Cardiac muscle cell (in vitro differentiated cells and primary cell): ENCODE data around the gene NOTCH4. TPM values are rescaled to one million over a fixed set of nuclear protein-coding genes. Genes with fewer than 3 reads are reported as not detected.
A peak's percentile ranks its signal among the peaks of the same experiment; 100 is the strongest.
"Not testable (repeated sequence)": the region's sequence is repeated elsewhere in the genome, so short reads cannot be mapped to it uniquely, and the experiment has no call there.

ENCODE experiments used
- DNase-seq, 2 donors: peaks; one replicate each; pipeline versions ENCODE4 v3.0.0 to v3.0.0-alpha.2; 2010 to 2017; ENCODE audit warnings: low read depth in 1 of 2, low spot score in 1 of 2
- H3K27ac ChIP-seq: fragments of 200-600 bp; sonication (generic); 2 replicates; pipeline ENCODE4 v1.5.1; 2016
- H3K27me3 ChIP-seq: fragments of 200-600 bp; sonication (generic); 2 replicates; pipeline ENCODE4 v1.6.0; 2016; ENCODE audit warnings: control low read depth
- H3K36me3 ChIP-seq: fragments of 200-600 bp; sonication (generic); 2 replicates; pipeline ENCODE4 v1.5.1; 2016; ENCODE audit warnings: control low read depth
- H3K4me1 ChIP-seq: fragments of 200-600 bp; sonication (generic); 2 replicates; pipeline ENCODE4 v1.8.1; 2017; ENCODE audit warnings: low read depth, mild to moderate bottlenecking, mixed run types
- H3K4me3 ChIP-seq: fragments of 200-600 bp; sonication (generic); 2 replicates; pipeline ENCODE4 v1.5.1; 2016; ENCODE audit warnings: mild to moderate bottlenecking
- H3K9me3 ChIP-seq: fragments of 200-600 bp; sonication (generic); 2 replicates; pipeline ENCODE4 v1.5.1; 2017; ENCODE audit warnings: low read depth, mild to moderate bottlenecking, control low read depth
- polyA plus RNA-seq: library from polyadenylated mRNA; unstranded; fragments of >200 nt; fragmentation: Nextera tagmentation; extraction: Ambion mirVana; gene quantifications from 2 replicates; pipeline ENCODE4 v1.2.1, GENCODE V29; 2016
- total RNA-seq: library from RNA; depleted of rRNA; stranded (reverse); fragments of >200 nt; gene quantifications from 2 replicates; pipeline ENCODE4 v1.2.3, GENCODE V29; 2016
- TF ChIP-seq, protein P1 (sequence below): IDR thresholded peaks from 2 replicates; pipeline ENCODE4 v1.5.1; 2012; ENCODE audit warnings: low read depth, mild to moderate bottlenecking, low read length

Gene NOTCH4
- total and polyA plus RNA-seq, 2 experiments from 2014 or later, result 3.2 to 5.0 TPM

DNA sequence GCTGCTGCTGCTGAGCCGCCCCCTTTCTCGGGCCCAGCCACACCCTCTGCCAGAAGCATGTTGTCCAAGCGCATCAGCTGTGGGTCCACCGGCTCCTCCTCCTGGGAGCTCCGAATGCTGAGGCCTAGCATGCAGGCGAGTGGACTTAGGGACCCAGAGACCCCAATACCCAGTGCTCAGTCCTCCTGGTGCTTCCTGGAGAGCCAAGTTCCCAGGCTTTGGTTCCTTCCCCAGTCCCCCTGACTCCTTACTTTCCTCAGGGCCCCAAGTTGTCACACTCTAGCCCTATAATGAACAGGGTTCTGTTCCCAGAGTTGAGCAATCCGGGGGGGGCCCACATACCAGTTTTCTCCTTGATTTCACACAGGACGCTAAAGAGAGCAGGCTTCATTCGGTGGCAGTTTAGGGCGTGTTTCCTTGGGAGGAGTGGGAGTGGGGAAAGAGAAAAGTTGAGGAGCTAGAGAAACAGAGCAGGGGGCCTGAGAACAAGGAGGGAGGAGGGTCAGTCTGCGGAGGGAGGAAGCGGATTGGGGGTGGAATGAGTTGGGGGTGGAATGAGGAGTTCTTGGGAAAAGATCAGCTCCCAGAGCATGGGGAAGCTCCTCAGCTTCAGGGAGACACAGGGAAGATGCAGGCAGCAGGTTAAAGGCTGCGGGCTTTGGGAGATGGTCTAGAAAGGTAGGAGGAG is 35.3 kb downstream of the NOTCH4 start:
- peaks cover 15% of the 10 kb centered on the region for H3K36me3 ChIP-seq

DNA sequence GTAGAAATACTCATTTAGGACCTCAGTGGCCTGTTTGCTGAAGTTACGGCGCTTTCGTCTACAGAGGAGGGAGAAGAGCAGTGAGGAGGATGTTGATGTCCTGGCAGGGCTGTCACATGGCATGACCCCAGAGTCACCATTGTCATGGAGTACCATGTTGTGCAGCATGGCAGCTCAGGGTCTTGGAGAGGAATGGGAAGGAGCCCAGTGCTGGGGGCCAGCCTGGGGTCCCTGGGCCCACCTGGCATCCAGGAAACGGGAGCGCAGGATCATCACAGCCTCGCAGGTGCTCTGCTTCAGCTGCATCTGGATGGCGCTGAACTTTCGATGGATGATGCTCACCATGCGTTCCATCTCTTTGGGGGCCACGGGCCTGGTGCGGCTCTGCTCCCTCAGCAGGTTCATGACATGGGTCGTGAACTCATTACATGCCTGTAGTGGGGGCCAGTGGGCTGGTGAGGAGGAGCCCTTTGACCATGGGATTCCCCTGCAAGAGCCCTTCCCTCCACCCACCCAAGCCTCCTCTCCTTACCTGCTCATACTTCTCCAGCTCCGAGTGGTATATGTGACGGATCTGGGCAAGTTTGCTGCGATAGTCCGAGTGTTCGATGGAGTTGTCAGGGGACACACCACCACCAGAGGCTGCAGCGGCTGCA is 36.0 kb downstream of the NOTCH4 start:
- not testable (repeated sequence) for H3K4me3 ChIP-seq, H3K27me3 ChIP-seq, H3K9me3 ChIP-seq, DNase-seq, H3K4me1 ChIP-seq
- peaks cover 15% of the 10 kb centered on the region for H3K36me3 ChIP-seq
- H3K27ac ChIP-seq, result peak overlapping the region; percentile 97

More for the DNA sequence above, 35.3 kb downstream of the NOTCH4 start:
- peak in 1 of 2 donors; percentile 39 for DNase-seq
- Histone ChIP-seq H3K9me3 (no peaks in the 10 kb centered on the region), H3K4me3 (peak overlapping the region; percentile 80), H3K4me1 (peaks cover 4% of the 10 kb centered on the region), H3K27ac (peak overlapping the region; percentile 97), H3K27me3 (no peaks in the 10 kb centered on the region)
- TF ChIP-seq, protein P1, sequence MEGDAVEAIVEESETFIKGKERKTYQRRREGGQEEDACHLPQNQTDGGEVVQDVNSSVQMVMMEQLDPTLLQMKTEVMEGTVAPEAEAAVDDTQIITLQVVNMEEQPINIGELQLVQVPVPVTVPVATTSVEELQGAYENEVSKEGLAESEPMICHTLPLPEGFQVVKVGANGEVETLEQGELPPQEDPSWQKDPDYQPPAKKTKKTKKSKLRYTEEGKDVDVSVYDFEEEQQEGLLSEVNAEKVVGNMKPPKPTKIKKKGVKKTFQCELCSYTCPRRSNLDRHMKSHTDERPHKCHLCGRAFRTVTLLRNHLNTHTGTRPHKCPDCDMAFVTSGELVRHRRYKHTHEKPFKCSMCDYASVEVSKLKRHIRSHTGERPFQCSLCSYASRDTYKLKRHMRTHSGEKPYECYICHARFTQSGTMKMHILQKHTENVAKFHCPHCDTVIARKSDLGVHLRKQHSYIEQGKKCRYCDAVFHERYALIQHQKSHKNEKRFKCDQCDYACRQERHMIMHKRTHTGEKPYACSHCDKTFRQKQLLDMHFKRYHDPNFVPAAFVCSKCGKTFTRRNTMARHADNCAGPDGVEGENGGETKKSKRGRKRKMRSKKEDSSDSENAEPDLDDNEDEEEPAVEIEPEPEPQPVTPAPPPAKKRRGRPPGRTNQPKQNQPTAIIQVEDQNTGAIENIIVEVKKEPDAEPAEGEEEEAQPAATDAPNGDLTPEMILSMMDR, result no peak

DNA sequence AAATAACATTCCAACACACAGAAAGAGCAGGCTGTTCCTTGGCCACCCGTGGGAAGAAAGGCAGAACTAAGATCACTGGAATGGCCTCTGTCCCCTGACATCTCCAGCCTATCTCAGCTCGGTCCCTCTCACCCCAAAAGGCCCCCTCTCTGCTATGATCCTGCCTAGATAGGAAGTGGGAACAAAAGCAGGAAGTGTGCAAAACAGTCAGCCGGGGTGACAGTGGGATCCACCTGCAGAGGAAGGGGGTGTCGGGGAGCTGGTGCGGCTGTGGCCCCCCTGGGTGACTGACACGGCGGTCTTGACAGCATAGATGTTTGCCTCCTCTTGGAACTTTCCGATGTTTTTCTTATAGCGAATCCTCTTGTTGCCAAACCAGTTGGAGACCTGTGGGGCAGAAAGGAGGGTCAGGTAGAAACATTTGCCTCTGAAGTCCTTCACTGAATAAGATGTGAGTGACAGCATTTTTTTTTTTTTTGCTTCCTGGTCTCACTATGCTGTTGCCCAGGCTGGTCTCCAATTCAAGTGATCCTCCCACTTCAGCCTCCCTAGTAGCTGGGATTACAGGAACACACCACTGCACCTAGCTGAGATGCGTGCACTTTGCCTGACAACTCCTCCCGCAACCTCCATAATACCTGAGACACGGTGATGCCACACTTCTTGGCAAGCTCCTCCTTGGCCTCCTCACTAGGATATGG is 36.7 kb downstream of the NOTCH4 start:
- DNase-seq, result no peak
- H3K36me3 ChIP-seq, result peaks cover 15% of the 10 kb centered on the region
- no peaks in the 10 kb centered on the region for H3K9me3 ChIP-seq
- no peaks in the 10 kb centered on the region for H3K27me3 ChIP-seq
- no peak overlapping the region for H3K4me3 ChIP-seq
- peak overlapping the region; percentile 76 for H3K27ac ChIP-seq
- TF ChIP-seq, protein P1, result no peak
- H3K4me1 ChIP-seq, result peaks cover 4% of the 10 kb centered on the region

DNA sequence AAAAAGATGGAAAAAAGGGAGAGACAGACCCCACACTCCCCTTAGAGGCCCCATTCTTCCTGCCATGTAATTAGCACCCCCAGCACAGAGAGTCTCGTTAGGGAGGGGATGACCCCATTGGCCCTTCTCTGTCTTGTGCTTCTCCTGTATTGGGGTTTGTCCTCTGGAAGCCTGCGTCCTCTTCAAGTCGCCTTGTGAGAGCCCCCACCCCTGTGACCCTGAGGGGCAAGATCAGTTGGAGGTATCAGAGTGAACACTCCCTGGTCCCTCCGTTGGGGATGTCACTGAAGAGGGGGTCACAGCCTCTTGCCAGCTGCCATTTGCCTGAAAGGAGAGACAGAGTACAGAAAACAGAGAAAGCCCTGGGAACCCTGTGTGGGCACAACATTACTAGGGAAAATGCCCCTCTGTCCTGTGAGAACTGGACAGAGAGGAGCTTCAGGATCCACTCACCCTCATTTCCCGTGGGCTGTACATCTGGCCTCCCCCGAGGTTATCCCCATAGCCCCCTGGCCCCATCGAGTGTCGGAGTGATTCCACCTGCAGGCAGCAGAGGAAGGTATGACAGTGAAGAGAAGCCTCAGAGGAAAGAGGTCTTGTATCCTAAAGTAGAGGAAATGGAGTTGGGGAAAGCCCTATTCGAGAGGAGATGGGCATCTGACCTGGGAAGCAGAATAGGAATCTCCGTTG is 37.6 kb downstream of the NOTCH4 start:
- not testable (repeated sequence) for H3K4me1 ChIP-seq, DNase-seq, H3K4me3 ChIP-seq, H3K9me3 ChIP-seq, H3K27me3 ChIP-seq
- H3K36me3 ChIP-seq, result peaks cover 15% of the 10 kb centered on the region
- peak overlapping the region; percentile 76 for H3K27ac ChIP-seq

DNA sequence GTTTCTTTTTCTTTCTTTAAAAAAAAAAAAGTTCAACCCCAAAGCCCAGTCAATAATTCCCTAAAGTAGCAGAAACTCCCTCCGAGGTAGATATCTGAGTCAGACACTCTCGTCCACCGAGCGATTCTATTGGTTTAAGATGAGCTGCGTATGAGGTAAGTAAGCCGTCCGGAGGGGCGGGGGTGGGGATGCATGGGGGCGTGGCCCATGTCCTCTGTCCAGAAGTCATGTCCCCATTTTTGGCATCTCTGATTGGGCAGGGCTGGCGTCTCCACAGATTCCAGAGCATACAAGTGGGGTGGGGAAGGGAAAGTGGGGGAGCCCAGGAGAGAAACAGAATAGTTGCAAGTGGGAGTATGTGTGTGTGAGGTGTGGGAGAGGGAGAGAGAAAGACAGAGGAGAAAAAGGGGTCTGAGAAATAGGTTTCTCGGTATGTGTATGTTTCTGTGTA is 38.2 kb downstream of the NOTCH4 start:
- H3K36me3 ChIP-seq, result peaks cover 15% of the 10 kb centered on the region
- DNase-seq, result peak; percentile 74 to 93
- H3K4me3 ChIP-seq, result not testable (repeated sequence)

DNA sequence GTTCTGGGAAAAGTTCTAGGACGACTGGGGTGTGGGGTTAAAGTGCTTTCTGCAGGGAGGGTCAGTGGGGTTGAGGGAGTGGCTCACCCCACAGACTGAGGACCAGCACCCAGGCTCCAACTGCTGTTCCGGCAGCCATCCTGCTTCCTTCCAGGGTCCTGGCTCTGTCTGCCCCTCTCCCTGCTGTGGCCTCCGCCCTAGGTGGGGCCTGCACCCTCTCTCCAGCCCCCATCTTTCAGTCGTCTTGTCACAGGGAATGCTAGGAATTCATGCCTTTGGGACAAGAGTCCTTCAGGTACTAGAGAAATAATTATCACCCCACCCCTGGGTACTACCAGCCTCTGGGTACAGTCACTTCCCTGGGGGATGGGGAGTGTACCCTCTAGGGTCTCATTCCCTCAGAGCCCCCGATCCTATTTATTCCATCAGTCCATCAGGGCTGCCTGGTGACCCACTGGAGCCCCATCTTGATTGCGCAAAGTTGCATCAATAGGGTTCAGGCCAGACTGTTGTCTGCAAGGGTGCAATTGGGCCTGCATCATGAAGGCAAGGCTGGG is 39.7 kb downstream of the NOTCH4 start, which contains the start of gene AGER:
Gene AGER, minus strand, starts transcription at position 170 of the 557 bp plus-strand sequence. Its CDS starts 31 bp downstream, at position 139.
- Histone ChIP-seq H3K9me3 (no peaks in the 10 kb centered on the region), H3K36me3 (peaks cover 15% of the 10 kb centered on the region), H3K4me1 (peaks cover 8% of the 10 kb centered on the region), H3K27ac (peak within 1 kb of the TSS; percentile 71), H3K4me3 (no peak within 1 kb of the TSS), H3K27me3 (no peaks in the 10 kb centered on the region)
- DNase-seq, result no peak
- TF ChIP-seq, protein P1, result no peak

More for the DNA sequence above, 38.2 kb downstream of the NOTCH4 start:
- peak overlapping the region; percentile 76 for H3K27ac ChIP-seq
- H3K27me3 ChIP-seq, H3K4me1 ChIP-seq, H3K9me3 ChIP-seq: not testable (repeated sequence)
